Fibroblast of skin of right quadriceps (primary cell): ENCODE measurements around the gene PSKH1.
"Not testable (repeated sequence)": the region's sequence is repeated elsewhere in the genome, so short reads cannot be mapped to it uniquely, and the experiment has no call there.

Experiments
- DNase-seq: peaks from one replicate; pipeline ENCODE4 v3.0.0-alpha.2; 2013

The PSKH1 gene

DNA sequence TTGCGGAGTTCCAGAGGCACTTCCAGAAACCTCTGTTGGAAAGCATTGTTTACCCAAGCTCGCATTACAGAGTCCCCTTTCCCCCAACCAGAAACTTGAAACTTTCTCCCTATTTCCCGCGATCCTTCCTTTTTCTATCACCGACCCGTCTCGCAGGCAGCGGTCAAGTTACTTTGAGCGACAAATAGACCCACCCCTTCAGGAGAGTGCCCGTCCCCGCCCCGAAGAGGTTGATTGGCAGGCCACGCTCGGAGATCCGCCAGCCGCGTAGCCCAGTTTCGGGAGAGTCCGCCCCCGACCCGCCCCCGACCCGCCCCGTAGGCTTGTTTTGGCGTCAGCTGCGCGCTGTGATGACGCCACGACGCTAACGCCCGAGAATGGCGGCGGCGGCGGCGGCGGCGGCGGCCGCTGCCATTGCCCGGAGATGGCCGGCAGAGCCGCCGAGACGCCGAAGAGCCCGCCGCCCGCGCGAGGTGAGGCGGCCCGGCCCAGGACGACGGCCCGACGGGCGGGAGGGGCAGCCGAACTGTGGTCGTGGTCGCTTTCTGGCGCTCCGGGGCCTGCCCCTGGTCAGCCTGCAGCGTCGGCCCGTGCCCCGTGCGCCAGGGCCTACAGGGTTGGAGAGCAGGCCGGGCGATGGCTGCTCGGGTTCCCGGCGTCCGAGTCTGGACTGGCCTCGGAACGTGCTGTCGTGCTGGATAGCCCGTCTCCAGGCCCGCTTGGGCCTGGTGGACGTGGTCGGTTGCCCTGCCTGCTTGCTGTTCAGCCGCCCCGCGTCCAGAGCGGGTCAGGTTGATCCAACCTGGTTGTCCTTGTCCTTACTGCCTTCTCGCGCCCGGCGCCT, at the start of gene PSKH1:
PSKH1 (plus strand) TSS at position 356 of the 844 bp plus-strand sequence. CDS start 15,496 bp downstream, outside the sequence.
- DNase-seq = peak; percentile 95

DNA sequence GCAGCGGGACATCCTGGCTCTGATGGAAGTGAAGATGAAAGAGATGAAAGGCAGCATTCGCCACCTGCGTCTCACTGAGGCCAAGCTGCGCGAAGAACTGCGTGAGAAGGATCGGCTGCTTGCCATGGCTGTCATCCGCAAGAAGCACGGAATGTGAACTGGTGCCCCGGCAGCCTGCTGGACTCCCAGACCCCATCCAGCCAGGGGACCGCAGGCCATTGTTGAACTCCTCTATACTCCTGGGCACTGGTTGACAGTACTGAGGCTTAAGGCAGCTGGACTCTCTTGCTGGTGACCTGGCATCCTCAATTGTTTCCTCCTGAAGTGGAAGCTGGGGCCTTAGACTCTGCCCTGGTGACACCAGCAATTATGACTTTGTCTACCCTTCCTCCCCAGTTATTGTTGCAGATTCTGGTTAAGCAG, 49.7 kb upstream of the PSKH1 start:
- DNase-seq = no peak

DNA sequence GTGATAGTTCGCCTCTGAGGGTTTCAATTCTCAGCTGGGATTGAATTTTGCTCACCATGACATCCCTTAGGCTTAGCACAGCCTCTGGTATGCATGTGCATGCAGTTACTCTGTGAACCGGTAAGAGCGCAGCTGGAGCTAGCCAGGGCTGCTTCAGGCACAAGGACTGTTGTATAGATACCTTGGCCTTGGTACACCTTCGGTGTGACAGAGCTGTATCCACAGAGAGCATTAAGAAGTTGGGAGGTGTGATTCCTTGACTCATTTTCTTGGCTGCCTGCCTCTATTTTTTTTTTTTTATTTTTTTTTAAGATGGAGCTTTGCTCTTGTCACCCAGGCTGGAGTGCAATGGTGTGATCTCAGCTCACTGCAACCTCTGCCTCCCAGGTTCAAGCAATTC, 48.6 kb upstream of the PSKH1 start:
- peak; percentile 38 for DNase-seq

DNA sequence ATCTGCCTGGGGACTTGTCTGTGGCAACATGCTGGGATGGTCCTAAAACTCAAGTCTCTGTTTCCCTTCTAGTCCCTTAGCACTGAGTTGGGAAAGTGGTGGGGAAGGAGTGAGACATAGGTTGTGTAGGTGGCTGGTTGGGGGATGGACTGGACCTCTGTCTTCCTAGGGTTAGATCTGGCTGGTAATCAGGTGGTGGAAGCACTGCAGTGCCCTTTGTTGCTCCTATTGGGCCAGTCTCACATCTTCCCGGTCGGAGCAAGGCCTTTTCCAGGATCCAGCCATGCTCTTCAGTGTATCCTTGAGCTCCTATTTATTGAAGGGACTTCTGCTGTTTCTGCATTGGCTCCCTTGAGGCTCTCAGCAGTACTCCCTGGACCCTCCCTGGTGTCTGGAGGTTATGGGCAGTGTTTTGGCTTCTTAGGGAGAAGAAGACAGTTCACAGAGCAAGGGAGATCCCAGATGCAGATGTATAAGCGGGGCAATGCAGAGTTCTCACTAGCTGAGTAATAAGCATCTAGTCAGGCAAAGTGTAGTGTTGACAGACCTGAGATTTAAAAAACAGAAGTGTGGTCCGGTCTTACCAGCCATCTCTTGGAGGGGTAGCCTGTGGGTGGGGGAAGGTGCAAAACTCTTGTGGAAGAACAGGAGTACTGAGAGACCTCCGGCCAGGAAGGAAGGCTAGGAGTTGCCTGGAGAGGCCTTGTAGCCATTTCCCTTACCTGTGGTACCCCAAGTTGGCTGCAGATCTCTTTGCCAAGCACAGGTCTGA, 47.6 kb upstream of the PSKH1 start:
- DNase-seq = no peak

DNA sequence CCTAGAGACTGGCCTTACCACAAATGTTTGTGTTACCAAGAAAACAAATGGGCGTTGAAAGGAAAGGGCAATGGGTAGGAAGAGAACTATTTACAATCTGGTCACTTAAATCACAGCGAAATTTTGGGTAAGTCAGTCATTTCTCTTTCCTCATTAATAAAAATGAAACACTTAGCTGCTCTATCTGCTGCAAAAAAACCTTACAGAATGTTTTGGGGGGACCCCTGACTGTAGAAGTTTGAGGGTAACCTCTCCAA, 47.1 kb upstream of the PSKH1 start:
- no peak for DNase-seq

DNA sequence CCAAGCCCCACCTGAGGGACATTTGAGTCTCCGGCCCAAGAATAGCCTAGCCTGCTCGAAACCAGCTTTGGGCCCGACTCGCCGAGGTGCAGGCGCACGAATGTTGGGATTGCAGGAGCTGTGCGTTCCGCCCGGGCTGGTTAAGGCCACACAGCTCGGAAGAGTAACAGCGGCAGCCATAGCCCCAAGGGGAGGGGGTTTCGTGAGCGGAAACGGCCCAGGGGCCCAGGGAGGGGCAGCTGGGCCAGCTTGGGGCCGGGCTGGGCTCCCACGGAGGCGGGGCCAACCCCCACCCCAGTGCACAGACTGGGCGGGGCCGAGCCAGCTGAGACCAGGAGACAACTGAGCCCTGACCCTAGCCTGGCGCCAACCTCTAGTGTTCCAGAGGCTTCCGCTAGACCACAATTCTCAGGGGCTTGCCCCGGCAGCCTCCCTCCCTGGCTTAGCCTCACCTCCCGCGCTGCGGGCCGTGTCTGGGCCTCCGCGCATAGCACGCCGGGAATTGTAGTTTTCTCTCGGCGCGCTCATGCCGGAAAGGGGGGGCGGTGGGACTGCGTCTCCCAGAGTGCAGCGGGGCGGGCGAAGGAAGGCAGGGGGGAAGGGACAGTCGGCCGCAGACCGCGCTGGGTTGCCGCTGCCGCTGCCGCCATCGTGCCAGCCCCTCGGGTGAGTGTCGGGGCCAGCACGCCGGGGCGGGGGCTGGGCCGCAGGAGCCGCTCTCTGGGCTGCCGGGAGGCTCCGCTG, 46.6 kb upstream of the PSKH1 start, which contains the start of gene NUTF2:
NUTF2 (plus strand) TSS at position 614 of the 744 bp plus-strand sequence. CDS start 18,198 bp downstream, outside the sequence.
- peak; percentile 96 for DNase-seq

DNA sequence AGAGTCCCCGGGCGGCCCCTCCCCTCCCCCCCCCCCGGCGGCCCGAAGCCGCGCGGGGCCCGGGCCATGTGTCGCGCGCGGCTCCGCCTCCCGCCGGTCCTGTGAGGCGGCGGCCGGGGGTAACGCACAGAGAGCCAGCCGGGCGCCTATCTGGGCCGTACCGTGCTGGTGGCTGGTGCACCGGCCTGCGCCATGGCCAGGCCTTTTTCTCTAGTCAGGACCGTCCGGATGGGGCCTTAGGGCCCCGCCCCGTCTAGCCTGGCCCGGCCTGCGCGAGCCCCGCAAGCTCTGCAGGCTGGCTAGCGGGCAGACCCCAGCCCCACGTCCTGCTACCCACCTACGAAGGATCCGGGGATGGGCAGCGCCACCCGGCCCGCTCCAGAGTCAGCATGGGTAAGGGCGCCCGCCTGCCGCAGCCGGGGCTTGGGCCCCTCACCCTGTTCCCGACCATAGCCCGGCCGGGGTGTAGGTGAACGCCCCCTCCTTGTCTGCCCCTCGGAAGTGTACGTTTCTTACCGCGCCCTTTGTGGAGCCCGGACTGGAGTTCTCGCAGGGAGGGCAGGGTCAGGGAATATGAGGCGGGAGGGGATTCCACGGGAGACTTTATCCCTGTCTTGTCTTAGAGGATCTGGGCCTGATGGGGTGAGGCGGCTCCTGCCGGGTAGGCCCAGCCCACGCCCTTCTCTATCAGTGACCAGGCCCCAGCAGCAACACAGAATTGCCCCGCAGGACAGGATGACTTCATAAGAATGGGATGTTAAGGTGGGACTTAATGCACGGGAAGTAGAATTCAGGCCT, 45.8 kb upstream of the PSKH1 start, which contains the start of gene CENPT:
CENPT (minus strand) TSS at position 630 of the 798 bp plus-strand sequence. CDS start 13,834 bp downstream, outside the sequence.
- DNase-seq = peak; percentile 57

DNA sequence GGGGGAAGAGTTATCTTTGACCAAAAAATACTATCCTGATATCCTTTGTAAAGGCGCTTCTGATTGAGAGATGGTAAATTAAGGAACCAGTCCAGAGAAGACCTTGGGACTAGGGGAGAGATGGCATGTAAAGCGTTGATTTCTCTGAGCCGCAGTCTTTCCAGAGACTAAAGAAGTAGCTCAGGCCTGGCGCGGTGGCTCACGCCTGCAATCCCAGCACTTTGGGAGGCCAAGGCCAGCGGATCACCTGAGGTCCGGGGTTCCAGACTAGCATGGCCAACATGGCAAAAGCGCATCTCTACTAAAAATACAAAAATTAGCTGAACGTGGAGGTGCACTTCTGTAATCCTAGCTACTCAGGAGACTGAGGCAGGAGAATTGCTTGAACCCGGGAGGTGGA, 44.9 kb upstream of the PSKH1 start:
- no peak for DNase-seq

DNA sequence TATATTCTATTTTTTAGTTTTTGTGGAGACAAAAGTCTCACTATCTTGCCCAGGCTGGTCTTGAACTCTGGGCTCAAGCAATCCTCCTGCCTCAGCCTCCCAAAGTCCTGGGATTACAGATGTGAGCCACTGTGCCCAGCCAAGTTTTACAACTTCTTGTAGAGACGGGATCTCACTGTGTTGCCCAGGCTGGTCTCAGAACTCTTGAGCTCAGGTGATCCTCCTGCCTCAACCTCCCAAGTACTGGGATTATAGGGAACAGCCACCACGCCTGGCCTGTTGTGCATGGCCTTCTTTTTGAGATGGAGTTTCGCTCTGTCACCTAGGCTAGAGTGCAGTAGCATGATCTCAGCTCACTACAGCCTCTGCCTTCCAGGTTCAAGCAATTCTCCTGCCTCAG, 39.4 kb upstream of the PSKH1 start:
- DNase-seq = no peak

DNA sequence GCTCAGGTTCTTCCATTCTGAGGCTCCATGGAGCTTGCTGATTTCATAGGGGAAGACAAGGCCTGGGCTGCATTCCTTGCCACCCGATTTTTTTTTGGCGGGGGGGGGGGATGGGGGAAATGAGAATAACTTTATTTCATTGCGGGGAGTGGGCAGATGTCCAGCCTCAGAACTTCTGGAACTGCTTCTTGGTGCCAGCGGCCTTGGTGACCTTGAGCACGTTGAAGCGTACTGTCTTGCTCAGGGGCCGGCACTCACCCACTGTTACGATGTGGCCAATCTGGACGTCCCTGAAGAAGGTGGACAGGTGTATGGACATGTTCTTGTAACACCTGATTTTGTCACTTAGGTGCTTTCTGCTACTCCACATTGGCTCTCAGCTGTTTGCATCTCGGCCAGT, 37.3 kb upstream of the PSKH1 start:
- DNase-seq = no peak

DNA sequence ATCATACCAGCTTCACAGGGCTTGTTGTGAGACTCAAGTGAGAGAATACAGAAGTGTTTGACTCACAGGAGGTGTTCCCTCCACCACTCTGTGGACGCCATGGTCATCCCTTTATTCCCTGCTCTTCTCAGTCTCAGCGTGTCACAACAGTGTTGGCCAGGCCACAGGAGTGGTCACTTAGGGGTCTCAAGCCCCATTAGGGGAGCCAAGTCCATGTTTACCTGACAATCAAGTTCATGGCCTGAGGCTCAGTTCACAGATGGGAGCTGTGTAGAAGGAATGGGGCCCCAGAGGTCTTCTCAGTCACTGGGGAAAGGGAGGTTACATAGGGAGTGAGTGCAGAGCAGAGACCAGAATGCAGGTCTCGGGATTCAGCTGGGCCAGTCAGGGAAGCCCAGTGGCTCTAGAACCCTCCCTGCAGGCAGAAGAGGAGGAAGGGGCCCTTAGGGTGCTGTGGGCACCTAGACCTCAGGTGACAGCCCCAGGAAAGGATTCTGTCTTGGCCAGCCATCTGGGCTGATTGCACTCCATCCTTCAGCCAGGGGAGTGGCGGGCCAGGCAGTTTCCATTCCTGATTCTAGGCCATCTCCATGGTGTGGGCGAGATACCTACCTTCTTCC, 36.0 kb upstream of the PSKH1 start:
- DNase-seq = no peak

DNA sequence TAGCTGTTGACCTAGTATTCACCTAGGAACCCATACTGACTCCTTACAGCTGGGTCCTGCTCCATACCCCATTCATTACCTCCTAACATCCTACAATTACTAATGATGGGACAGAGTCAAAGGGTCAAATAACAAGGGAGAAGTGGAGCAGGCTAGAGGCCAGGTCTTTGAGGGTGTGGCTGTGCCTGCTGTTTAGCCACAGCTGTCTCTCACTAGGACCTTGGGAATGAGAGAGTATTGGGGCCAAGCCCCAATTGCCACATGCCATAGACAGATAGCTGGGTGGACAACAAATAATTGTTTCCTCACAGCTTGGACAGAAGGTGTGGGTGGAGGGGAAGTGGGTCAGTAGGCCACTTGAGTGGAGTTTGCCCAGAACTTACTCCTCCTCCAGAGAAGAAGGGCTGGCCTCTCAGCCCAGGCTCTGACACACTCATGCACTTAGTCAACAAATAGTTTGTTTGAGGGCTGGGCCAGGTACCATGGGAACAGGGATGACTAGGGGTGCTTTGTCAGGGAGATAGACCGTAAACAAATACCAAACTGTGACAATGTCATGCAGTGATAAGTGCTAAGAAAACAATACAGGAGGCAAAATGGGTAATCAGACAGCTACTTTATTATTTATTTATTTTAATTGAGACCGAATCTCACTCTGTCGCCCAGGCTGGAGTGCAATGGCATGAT, 35.4 kb upstream of the PSKH1 start:
- peak; percentile 81 for DNase-seq

DNA sequence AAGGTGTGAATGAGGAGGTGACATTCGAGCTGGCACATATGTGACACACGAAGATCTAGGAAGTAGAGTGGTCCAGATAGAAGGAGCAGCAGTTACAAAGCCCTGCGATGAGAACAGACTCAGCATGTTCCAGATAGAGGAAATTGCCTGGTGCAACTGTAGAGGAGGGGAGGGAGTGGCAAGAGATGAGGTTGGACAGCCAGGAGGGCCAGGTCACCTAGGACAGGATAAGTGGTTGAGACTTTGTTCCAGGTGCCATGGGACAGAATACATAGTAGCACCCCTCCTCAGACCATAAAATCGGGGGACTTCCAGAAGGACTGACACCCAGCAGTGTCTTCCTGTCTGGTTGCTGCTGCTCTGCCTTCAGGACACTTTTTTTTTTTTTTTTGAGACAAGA, 34.6 kb upstream of the PSKH1 start:
- DNase-seq = no peak

DNA sequence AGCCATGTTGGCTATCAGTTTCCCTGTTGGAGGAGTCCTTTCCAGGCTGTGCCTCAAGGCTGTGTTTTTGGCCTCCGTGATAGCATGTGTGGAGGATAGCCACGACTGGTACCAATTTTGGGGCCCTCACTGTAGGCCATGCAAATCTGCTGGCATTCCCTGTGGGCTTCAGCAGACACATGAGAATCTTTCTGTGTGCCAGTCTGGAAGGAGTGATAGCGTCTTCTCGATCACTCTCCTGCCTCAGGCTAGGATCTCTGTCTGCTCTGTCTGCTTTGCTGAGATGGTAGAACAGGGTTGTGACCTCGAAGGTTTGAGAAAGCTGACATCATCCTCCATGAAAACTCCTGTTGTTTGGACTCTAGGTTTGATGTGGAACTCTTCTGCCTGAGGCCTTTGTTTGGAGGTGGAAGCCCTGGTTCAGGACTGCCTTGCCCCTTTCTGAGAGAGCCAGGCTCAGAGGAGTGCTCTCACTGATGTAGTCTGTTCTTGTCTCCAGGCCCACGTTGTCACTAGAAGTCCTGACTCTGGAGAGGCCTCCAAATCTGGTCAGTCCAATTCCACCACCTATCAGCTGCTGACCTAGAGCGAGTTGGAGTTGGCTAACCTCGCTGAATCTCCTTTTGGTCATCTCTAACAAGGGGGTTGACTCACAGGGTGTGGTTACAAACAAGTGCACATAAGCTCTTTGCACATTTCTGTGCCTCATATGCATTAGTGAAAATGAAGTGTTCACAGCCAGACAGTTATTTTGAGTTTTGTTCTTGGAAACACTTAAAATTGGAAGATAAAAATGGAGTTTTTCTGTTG, 32.3 kb upstream of the PSKH1 start:
- no peak for DNase-seq

DNA sequence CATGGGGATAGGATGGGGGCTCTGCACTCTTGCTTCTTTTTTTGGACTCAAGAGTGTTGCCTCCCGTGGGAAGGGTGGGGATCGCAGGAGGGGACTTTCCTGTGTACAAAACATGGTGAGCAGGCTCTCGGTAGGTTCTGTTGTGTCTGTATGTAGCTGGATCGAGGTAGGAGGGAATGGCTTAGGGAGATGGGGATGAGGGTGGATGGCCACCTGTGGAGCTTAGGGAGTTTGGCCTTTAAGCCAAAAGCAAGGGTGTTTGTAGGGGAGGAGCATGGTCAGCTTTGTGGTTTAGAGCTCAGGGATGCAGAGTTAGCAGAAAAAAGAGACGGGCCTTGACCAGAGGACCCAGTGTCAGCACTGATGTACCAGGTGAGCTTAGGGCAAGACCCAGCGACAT, 31.2 kb upstream of the PSKH1 start:
- no peak for DNase-seq

DNA sequence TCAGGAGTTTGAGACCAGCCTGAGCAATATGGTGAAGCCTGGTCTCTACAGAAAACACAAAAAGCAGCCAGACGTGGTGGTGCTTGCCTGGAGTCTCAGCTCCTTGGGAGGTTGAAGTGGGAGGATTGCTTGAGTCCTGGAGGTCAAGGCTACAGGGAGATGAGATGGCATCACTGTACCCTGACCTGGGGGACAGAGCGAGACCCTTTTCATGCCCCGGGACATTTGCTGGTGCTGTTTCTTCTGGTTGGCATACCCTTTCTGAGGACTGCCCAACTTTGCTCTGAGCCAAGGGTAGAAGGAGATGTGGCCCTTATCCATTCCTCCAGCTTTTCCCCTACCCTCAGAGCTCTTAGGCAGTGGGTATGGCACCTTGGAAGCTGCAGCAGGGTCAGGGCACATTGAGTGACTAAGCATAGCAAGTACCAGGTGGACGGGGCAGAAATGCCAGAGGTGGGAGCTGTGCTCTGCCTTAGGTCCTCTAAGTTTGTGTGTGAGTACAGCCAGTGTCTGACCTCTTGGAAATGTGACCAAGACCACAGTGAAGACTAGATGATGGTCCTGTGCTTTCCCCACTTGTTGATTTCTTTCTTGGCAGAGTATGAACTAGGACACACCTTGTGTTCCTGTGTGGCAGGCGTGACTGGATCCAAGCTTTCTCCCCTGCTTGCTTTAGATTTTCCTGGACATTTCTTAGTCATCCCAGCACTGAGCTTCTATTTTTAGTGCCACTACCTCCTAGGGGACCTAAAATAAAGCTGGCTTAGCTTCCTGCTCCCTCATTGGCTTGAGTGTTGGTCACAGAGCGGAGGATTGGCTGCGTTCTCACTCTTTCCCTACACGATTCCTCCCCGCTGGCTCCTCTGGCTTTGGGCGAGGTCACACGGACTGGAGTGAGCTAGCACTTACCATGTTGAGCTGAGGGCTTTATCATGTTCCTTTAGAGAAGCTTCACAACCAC, 30.2 kb upstream of the PSKH1 start:
- peak; percentile 60 for DNase-seq

DNA sequence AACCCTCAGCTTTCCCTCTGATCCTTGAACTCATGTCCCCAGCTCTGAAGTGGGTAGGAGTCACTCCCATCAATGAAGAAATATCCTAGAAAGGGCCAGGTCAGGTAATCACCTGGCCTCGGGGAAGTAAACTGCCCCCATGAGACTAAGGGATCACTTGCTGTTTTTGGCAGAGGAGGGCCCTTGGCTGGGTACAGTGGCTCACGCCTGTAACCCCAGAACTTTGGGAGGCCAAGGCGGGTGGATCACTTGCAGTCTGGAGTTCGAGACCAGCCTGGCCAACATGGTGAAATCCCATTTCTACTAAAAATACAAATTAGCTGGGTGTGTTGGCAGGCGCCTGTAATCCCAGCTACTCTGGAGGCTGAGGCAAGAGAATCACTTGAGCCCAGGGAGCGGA, 29.0 kb upstream of the PSKH1 start:
- DNase-seq = not testable (repeated sequence)

DNA sequence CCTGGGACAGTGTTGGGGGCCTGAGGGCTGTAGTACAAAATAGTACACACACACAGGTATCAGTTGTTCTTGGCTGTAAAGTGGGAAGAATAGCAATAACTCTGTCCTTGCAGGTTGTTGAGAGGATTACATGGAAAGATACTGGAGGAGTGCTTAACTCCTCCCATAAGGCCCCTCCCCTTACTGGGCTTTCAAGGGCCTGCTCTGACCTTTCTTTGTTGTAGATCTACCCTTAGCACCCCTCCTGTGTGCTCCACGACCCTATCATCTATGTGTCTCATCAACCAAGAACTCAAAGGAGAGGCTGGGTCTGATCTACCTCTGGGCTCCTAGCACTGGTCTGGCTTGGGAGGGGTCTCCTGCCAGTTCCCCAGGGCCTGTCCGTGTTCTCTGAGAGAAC, 28.5 kb upstream of the PSKH1 start:
- no peak for DNase-seq

DNA sequence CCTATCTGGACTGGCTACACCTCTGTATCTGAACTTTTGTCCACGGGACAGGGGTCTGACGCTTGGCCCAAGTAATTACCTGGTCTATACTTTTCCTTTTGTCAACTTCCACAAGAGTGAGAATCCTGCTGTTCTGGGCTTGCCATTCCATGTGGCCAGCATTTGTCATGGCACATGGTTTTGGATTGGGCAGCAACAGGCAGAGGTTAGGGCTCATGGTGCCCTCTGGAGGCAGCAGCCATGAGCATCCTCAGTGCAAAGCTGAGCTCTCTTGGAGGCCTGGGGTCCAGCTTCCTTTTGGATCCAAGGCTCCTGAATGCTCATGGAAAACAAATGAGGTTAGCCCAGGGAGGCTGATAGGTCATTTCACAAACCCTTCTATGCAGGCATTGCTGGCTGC, 27.7 kb upstream of the PSKH1 start:
- DNase-seq = peak; percentile 28
